GM19452 (cell line): ENCODE measurements around the gene TIPIN.
A peak's percentile ranks its signal among the peaks of the same experiment; 100 is the strongest.
"Not testable (repeated sequence)": the region's sequence is repeated elsewhere in the genome, so short reads cannot be mapped to it uniquely, and the experiment has no call there.

ENCODE experiments used
- ATAC-seq: cut with Tn5 transposase; IDR thresholded peaks from one replicate; pipeline ENCODE4 v1.9.1; 2021; ENCODE audit not compliant: unreplicated experiment

Gene TIPIN, protein sequence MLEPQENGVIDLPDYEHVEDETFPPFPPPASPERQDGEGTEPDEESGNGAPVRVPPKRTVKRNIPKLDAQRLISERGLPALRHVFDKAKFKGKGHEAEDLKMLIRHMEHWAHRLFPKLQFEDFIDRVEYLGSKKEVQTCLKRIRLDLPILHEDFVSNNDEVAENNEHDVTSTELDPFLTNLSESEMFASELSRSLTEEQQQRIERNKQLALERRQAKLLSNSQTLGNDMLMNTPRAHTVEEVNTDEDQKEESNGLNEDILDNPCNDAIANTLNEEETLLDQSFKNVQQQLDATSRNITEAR

DNA sequence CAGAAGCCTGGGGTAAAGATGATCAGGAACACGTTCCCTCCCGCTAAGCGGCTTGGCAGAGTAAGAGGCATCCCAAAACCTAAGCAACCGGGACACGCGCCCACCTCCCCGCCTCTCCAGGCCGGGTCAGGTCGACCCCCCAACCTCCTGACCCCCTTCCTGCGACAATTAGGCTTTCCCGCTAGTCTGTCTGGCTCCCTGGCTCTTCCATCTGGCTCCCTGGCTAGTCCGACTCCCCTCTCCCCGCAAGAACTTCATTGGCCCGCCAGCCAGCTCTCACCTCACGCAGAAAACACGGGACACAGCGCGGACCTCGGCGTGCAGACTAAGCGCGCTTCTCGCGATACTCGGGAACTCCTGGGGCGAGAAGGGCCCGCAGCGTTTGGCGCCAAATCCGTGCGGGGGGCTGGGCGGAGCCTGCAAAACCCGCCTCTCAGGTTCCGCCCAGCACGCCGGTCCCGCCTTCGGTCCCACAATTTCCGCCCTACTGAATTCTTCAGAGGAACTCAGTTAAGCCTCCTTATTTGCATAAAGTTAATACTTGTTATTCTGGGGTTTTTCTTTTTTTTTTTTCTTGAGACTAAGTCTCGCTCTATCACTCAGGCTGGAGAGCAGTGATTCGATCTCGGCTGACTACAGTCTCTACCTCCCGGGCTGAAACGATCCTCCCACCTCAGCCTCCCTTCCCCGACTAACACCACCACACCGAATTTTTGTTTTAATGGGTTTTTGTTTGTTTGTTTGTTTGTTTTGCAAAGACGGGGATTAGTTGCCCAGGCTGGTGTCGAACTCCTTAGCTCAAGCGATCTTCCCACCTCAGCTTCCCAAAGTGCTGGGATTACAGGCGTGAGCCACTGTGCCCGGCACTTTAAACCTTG is at the start of gene TIPIN:
Gene TIPIN, minus strand, starts transcription at position 327 of the 878 bp plus-strand sequence. CDS start 3,738 bp downstream, outside the sequence.
- ATAC-seq: peak; percentile 92

DNA sequence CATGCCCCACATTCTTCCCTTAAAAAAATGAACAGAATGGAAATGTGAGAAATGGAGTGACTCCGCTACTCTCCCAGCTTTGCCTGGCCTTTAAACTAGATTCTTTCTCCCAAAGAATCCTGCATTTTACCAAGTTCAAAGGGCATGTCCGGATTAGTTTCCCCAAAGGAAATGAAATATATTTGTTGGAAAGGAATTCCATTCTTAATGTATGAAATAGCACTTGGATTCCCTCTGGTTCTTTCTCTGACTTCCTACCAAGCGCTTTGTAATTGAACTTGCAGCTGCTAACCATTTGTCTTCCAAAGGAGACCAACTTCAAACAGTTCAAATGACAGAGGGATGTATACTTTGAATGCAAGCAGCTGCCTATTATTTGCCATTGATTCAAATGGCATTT is 49.1 kb upstream of the TIPIN start:
- no peak for ATAC-seq

DNA sequence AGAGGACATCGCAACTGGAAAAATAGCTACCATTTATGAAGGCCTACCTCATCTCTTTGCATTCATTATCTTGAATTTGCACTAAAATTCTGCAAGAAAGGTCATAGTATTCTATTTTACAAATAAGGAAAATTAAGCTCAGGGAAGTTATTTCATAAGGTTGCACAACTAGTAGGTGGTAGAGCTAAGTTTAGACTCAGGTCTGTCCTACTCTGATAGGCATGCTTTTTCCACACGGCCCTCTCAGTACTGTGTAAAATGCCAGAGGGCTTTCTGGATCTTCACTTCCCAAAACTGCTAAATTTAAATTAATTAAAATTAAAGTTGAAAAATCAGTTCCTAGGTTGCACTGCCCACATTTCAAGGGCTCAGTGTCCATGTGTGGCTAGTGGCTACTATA is 48.5 kb upstream of the TIPIN start:
- no peak for ATAC-seq

DNA sequence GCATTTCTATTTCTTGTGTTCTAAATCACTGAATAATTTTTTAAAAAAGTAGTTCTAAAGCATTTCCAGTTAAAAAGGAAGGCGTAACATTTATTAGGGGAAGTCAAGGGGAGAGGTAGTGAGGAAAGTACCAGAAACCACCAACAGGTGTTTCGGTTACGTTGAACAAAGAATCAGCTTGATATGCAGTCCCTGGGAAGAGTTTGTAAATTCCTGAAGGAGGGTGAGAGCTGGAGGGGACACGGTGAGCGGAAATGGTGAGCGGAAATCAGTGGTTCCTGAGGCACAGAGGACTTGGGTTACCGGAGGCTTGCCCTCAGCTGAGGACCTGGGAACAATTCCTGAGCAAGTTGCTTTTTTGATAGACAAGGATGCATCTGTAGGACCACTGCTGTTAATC is 48.0 kb upstream of the TIPIN start:
- ATAC-seq: no peak

DNA sequence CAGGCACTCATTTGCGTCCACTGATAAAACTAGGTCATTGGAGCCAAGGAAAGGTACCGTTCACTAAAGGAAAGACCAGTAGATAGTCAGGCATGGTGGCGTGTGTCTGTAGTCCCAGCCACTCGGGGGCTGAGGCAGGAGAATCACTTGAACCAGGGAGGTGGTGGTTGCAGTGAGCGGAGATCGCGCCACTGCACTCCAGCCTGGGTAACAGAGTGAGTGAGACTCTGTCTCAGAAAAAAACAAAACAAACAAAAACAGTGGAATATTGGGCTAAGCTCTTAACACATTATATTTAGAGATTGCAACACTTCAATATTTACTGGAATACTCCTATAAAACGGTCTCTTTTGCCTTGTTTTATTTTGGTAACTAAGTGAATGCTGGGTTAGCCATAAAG is 47.6 kb upstream of the TIPIN start:
- no peak for ATAC-seq

DNA sequence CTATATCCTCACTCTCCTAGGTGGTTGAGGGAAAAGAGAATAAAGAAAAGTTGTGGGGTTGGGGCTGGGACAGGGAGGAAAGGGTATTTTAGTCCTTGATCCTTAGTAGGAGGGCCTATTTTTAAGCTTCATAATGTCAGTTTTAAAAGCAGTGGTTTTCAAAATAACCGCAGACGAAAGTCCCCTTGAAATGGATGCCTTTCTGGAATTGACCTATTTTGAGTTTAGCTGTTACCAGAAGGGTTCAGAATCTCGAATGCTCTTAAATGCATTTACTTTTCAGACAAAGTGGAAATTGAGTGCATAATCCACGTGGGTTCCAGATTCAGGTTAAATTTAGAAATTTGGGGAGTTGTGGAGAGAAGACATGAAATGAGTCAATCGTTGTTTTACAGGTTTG is 46.8 kb upstream of the TIPIN start:
- no peak for ATAC-seq

DNA sequence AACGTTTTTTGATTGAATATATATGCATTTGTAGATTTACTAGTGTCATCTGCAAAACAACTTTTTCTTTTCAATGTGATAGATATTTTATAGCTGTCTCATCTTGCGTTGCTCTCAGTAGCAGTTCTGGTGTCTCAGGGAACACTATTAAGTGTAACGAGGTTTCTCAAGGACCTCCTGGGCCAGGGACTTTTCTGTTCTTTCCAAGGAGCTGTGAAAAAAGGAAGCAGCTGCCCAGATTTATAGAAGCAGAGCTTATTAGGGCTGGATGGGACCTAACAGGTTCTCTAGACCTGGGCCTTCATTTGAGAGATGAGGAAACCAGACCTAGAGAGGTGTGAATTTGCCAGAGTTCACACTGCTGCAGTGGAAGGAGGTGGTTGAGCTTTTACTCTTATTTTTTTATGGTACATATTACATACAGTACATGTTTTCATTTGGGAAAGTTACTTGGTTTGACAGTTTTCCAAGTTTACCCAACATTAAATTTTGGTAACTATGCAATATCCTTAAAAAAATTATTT is 46.3 kb upstream of the TIPIN start:
- no peak for ATAC-seq

DNA sequence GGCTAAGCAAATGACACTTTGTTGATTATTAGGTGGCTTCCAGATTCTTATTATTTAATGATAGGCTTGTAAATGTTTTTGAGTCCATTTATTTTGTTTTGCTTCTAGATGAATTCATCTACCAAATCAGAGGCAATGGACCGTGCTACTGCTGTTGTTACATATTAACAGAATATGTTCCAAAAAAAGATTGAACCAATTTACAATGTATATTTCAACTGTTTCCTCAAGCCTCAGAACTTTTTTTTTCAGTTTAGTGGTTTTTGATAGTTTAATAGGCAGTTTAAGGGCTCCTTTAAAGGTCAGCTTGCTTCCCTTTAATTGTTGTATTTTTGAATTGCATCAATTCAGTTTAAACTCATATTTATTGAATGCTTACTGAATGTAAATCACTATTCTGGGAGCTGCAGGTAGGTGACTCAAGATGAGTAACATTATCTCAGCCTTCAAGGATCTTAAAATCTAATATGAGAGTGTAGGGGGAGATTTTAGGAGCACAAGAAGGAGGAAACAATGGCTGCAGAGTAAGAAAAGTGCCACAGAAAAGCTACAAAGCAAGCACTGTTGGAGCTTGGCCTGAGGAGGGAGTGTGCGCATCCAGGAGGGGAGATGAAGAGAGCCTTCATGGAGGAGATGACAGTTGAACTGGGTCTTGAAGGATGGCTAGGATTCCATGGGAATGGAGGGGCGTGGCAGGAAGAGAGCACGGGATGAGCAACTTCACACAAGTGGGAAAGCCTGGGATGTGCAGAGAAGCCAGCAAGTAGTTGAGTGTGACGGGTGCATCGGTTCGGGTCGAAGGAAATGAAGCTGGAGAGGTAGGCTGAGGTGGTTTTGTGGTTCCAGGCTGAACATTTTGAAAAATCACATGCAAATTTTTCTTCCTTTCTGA is 44.9 kb upstream of the TIPIN start:
- no peak for ATAC-seq

DNA sequence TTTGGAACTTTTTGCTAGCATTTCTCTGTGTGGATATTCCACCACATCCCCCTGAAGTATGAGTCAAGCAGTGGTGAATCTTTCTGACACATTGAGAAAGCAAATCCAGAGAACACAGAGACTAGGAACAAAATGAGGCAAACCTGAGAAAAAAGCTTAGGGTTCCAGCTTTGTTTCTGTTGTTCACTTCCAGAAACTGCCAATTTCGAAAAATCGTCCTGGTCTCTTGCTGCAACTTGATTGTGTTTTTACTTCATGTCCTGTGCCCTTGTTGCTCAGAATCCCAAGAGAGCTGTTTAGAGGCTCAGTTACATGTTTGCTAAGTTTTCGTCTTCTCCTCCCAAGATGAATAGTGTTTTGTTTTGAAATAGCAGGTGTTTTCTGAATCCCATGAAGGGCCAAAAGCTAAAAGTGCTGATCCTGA is 43.9 kb upstream of the TIPIN start:
- no peak for ATAC-seq

DNA sequence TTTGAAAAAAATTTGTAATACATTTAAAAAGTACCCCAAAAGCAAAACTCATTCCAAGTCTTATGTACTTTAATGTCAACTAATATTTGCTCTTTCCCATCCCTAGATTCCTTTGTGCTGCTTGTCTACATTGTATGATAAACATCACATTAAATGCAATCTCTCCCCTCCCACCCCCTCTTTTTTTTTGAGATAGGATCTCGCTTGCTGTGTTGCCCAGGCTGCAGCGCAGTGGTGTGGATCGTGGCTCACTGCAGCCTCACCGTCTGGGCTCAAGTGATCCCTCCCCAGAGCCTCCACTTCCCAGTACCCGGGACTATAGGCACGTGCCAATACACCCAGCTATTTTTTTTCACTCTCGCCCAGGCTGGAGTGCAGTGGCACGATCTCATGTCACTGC is 42.8 kb upstream of the TIPIN start:
- no peak for ATAC-seq

DNA sequence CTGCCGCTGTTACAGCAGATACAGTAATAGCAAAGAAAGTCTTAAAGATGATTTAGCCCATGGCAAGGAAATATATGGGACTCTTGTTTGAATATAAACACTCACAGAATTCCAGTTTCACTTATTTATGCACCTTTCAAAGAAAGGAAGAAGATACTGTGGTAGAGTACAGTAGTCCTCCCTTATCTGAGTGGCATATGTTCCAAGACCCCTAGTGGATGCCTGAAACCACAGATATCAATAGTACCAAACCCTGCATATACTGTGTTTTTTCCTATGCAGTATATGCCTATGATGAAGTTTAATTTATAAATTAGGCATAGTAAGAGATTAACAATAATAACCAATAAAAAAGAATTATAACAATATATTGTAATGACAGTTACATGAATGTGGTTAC is 38.4 kb upstream of the TIPIN start:
- no peak for ATAC-seq

DNA sequence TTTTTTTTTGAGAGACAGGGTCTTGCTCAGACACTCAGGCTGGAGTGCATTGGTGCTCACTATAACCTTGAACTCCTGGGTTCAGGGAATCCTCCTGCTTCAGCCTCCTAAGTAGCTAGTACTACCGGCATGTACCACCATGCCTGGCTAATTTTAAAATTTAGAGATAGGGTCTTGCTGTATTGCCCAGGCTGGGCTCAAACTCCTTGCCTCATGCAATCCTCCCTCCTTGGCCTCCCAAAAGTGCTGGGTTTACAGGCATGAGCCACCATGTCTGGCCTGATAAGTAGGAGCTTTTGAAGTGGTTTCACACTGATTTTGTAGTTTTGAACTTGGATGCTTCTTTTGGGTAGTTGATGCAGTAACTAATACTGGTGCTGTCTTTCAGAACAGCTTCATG is 38.0 kb upstream of the TIPIN start:
- ATAC-seq: no peak

DNA sequence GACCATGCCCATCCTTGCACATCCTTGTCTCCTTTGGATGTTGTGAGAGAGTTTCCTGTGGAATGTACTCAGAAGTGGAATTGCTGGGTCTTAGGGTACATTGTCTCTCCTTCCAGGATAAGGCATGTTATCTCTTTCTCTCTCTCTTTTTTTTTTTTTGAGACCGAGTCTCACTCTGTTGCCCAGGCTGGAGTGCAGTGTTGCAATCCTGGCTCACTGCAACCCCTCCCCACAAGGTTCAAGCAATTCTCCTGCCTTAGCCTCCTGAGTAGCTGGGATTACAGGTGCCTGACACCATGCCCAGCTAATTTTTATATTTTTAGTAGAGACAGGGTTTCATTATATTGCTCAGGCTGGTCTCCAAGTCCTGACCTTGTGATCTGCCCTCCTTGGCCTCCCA is 36.6 kb upstream of the TIPIN start:
- ATAC-seq: not testable (repeated sequence)

DNA sequence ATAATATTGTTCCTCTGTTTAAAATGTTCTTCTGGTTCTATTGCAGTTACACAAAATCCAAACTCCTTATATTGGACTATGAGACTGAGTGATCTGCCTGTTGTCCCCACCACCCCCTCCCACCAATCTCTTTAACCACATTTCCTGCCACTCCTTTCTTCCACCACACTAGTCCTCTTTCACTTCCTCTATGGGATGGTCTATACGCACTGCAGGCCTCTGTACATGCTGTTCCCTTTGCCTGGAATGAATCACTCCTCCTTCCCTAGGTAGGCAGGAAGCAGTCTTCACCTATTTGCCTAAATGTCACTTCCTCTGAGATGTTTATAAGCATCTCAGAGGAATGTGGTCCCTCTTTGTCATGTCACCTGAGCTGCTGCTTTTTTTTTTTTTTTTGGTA is 34.2 kb upstream of the TIPIN start:
- ATAC-seq: no peak

DNA sequence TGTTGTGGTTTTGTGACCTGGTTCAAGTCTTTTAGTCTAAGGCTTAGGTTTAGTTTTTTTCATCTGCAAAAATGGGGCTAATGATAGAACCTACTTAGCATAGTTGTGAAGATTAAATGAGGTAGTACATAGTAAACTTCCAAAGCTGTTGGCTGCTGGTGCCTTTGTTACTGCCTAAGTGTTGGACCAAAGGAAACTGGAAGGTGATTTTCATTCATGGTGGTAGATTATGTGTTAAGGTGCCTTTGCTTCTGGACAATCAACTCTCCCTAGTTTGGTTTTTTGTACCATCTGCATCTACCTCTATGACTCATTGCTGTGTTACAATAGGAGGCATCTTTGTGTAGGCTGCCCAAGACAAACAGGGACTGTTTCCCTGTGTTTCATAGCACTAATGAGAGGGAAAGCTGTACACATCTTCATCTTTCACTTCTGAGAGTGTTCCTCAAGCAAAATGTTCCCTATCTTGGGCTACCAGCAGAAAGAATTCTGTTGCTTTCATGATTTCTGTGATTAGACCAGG is 33.4 kb upstream of the TIPIN start:
- no peak for ATAC-seq

DNA sequence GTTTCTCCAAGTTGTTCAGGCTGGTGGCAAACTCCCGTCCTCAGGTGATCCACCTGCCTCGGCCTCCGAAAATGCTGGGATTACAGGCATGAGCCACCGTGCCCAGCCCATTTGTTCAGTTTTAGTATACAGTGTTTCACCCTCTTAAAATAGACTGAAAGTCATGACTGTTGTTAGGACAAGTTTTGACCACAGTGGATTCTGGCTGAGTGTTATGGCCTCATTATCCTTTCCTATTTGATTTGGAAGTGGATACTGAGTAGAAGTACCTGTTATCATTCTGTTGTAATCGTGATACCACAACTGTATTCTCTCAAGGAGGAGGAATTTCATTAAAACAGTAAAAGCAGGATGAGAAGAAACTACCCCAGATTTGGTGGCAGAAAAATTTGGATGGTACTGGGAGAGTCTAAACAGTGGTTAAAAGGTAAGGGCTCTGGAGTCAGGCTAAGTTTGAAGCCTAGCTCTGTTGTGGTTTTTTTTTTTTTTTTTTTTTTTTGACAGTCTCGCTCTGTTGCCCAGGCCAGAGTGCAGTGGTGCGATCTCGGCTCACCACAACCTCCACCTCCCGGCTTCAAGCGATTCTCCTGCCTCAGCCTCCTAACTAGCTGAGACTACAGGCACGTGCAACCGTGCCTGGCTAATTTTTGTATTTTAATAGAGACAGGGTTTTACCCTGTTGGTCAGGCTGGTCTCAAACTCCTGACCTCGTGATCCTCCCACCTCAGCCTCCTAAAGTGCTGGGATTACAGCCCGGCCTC is 32.8 kb upstream of the TIPIN start:
- no peak for ATAC-seq

DNA sequence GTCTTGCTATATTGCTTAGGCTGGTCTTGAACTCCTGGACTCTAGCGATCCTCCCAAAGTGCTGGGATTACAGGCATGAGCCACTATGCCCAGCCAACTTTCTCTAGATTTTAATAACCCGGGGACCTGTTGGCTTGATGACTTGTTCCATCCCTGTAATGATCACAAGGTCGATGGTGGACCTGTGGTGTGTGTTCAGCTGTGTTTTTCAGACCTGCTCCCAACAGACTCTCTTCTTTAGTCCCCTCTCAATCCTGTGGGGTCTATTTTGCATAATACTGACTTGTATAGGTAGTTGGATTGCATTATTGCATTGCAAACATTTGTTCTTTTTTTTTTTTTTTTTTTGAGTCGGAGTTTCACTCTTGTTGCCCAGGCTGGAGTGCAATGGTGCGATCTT is 32.1 kb upstream of the TIPIN start:
- no peak for ATAC-seq

DNA sequence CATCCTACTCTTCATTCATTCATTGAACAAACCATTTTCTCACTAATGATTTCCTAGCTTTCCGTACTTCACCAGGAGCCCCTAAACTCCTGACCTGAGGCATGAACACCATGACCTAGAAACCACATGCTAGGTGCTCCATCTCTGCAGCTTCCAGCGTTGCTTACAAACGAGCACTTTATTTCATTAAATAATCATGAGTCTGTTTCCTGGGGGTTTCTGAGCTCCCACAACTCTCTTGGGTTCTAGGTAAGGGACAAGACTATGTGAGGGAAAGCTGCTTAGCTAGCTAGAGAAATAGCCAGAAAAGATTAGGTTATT is 31.5 kb upstream of the TIPIN start:
- ATAC-seq: no peak

DNA sequence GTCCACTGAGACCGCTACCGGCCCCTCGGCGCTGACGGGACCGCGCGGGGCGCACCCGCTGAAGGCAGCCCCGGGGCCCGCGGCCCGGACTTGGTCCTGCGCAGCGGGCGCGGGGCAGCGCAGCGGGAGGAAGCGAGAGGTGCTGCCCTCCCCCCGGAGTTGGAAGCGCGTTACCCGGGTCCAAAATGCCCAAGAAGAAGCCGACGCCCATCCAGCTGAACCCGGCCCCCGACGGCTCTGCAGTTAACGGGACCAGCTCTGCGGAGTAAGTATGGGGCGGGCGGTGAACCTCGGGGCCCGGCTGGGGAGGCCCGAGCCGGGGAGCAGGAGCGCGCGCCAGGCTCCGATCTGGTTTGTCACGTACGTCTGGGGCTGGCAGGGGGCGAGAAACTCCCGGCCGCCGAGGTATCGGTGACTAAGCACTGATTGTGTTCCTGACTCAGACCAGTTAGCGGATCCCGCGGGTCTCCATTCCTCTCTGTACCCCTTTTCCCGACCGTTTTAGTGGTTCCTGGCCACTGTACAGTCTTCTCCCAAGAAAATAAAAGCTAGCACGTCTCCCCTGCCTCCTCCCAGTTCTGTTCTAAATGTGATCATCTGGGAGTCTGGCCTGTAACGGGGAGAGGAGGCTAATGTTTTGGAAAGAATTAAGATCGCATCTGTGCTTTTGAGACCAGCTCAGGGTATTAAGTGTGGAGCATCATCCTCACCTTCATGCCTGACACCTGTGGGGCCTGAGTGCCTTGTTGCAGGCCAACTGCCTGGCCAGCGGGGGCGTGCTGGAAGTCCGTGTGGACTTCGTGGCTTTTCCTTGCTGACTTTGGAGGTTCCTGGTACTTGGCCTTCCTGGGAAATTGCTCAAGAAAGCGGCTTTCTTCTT is 30.9 kb upstream of the TIPIN start:
- ATAC-seq: no peak
